ENCODE data around the gene SHC2.

DNA sequence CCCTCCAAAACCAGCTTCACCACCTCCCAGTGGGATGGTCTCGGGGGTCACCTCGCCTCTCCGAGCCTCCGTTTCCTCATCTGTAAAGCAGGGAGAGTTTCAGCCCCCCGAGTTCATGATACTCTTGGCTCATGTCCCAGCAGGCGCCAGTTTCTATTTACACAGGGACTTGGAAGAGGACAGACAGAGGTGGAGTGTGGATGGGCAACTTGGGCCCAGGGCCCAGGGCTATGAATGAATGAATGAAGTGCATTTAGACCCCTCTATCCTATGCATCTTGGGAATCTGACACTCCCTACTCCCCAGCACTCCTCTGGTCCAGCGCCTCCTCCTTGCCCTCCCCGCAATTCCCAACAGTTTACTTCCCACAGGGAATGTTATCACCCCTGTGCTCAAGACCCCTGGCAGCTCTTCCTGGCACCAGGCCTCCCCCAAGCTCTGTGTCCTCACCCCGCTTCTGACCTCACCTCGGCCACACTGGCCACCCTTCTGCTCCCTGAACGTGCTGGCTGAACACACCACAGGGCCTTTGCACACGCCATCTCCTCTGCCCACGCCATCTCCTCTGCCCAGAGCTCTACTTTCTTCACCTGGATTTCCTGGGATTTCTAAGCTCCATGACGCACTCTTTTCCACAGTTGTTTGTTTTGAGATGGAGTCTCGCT is 46.9 kb downstream of the SHC2 start:
- TF ChIP-seq CTCF (conservative IDR thresholded peaks at IDR 0.05; ENCODE audit: low read depth, low read length) (no peak), EZH2 (IDR thresholded peaks at IDR 0.05; ENCODE audit: borderline replicate concordance, low read depth, low read length, poor library complexity, severe bottlenecking) (no peak)
